ENCODE results near the gene LYPD6B. TPM values are rescaled to one million over a fixed set of nuclear protein-coding genes. Genes with fewer than 3 reads are reported as not detected.

Gene LYPD6B
- total and polyA plus RNA-seq, 2 experiments from 2014 or later = 1.7 to 3.6 TPM

GRCh38 chr2:149191915-149192314 lies 153.4 kb downstream of the LYPD6B start:
- Histone ChIP-seq H3K4me1 (ENCODE audit: insufficient read depth) (peaks cover 3% of the 10 kb centered on the region; the same call in 1 of the 2 replicates), H3K4me3 (no peak overlapping the region), H3K27me3 (ENCODE audit: insufficient read depth) (no peaks in the 10 kb centered on the region), H3K36me3 (ENCODE audit: insufficient read depth) (no peaks in the 10 kb centered on the region), H4K20me1 (replicated peaks; ENCODE audit: insufficient read depth) (no peaks in the 10 kb centered on the region), H2AFZ (no peak overlapping the region), H3K9me2 (ENCODE audit: insufficient read depth) (no peaks in the 10 kb centered on the region; the same call in 1 of the 2 replicates), H3K27ac (ENCODE audit: low read depth) (no peak overlapping the region), H3K4me2 (no peak overlapping the region), H3F3A (replicated peaks; ENCODE audit: low read depth) (no peaks in the 10 kb centered on the region), H3K79me2 (replicated peaks; ENCODE audit: insufficient read depth) (no peaks in the 10 kb centered on the region)
- ATAC-seq (no peak), DNase-seq (ENCODE audit: low spot score) (no peak)
- TF ChIP-seq STAT1 (IDR thresholded peaks at IDR 0.05; ENCODE audit: unreplicated experiment) (no peak), POLR2AphosphoS5 (IDR thresholded peaks at IDR 0.05; ENCODE audit: low read depth) (no peak), ETS1 (IDR thresholded peaks at IDR 0.05) (no peak), REST (IDR thresholded peaks at IDR 0.05; ENCODE audit: unreplicated experiment) (no peak), ZNF114 (CRISPR knock-in tag; IDR thresholded peaks at IDR 0.05) (no peak), NANOG (IDR thresholded peaks at IDR 0.05; ENCODE audit: borderline replicate concordance) (no peak), ZNF462 (CRISPR knock-in tag; IDR thresholded peaks at IDR 0.05) (no peak), EZH2phosphoT487 (IDR thresholded peaks at IDR 0.05; ENCODE audit: unreplicated experiment) (no peak)
- Mint-ChIP-seq H3K4me1 (peaks cover 4% of the 10 kb centered on the region; the same call in 2 of the 3 replicates), H3K27me3 (ENCODE audit: insufficient read depth, low read depth, poor library complexity) (peaks cover 2% of the 10 kb centered on the region), H3K27ac (no peak overlapping the region), H3K36me3 (ENCODE audit: low read depth) (no peaks in the 10 kb centered on the region), H3K4me3 (no peak overlapping the region), H3K9me3 (no peaks in the 10 kb centered on the region; the same call in 2 of the 3 replicates)
